NCI-H146 treated with DMSO at 0.1 percent for 48 hours (cell line): ENCODE measurements around the gene ASB2.

Experiments
- DNase-seq: peaks from one replicate; lab custom pipeline; 2025; ENCODE audit not compliant: unreplicated experiment; lab: John Stamatoyannopoulos, UW

ASB2 gene

DNA sequence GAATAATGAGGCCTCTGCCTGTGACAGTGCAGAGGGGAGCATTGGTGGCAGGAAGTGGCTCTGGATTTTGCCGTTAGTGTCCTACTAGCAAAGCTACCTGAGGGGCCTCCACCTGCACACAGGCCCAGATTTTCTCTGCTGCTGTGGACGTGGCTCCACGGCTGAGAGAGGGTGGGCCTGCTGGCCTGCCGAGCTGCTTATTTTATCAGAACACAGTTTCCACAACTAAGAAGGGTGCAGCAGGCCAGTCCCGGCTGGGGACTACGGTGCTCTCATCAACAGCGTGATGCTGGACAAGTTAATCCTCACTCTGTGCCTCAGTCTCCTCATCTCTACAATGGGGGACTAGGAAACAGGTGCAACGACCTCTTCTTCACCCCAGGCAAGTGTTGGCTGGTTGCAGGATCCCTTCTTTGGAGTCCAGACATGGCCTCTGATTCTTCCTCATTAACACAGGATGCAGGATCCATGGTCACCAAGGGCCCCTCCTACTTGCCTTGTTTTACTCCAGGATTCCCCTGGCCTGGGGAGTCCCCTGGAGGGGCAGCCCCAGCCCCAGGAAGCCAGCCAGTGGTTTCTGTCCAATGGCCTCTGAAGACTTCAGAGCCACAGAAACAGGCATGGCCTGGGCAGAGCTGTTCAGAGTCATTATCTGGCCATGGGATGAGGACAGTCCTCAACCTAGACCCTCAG, 45.9 kb downstream of the ASB2 start:
- DNase-seq: no peak

- no peak for DNase-seq
Observed at GRCh38 chr14:93929657-93930056, 46.7 kb downstream of the ASB2 start.

GRCh38 chr14:93929048-93929535, 47.3 kb downstream of the ASB2 start:
- DNase-seq: no peak

DNA sequence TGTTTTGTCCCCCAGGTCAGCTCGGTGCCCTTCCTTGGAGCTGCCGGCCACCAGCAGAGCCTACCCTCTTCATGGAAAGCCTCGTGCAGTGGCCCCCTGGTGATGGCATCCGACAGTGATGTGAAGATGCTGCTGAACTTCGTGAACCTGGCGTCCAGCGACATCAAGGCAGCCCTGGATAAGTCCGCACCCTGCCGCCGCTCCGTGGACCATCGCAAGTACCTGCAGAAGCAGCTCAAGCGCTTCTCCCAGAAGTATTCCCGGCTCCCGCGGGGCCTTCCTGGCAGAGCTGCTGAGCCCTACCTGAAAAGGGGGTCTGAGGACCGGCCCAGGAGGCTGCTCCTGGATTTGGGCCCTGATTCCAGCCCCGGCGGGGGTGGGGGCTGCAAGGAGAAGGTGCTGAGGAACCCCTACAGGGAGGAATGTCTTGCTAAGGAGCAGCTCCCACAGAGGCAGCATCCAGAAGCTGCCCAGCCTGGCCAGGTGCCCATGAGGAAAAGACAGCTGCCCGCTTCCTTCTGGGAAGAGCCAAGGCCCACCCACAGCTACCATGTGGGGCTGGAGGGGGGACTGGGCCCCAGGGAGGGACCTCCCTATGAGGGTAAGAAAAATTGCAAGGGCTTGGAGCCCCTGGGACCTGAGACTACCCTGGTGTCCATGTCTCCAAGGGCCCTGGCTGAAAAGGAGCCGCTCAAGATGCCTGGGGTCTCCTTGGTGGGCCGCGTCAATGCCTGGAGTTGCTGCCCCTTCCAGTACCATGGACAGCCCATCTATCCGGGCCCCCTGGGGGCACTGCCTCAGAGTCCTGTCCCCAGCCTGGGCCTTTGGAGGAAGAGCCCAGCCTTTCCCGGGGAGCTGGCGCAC, 48.0 kb downstream of the ASB2 start:
- no peak for DNase-seq

DNA sequence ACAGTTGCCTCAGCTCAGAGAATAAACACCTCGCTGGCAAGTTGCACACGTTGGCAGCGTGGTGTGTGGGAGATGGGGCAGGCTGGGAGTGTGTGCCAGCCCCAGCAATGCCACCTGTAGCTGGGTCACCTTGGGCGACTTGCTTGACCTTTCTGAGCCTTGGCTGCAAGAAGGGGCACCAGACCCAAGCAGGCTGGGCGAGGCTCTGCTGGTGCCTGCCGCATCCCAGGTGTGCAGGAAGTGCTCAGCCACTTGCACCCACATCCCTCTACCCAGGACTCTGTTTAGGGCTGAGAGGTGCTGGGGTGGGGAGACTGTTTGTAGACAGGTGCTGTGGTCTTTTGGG, 48.6 kb downstream of the ASB2 start:
- no peak for DNase-seq

DNA sequence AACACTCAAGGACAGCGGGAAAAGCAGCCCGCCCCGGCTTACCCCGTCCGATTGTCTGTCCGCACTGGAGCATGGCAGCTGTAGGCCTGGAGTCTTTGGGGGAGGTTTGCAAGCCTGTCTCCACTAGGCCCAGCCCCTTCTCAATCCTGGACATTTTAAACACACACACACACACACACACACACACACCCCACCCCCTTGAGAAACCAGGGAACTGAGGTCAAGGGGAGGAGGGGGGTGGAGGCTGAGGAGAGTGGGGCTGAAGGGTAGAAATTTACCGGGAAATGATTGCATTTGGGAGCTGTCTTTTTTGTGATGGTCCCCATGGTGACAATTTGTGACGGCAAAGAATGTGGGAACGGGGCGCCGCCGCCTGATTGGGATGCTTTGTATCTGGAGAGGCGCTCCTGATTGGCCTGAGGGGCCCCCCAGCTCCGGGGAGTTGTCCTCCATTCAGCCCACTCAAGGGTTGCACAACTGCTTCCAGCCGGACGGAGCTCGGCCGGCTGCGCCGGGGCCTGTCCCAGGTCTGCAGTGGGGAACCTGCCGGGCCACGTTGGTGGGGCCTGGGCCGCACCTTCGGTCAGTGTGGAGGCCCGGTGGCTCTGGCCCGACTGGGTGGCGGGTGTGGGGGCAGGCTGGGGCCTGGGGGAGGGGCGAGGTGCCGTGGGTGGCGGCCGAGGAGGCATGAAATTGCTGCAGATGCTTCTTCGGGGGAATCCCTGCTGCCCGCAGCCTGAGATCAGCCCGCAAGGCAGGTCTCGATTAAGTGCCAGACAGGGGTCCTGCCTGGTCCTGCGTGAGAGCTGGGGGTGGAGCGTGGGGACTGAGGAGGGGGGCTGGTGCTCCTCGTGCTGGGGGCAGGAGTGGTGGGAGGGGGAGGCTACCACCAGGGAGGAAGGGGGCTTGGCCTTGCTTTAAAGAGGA, 49.2 kb downstream of the ASB2 start, which contains the start of gene FAM181A:
TSS of gene FAM181A (plus strand) at position 472 of the 927 bp plus-strand sequence. CDS start 942 bp downstream, outside the sequence.
- DNase-seq: no peak

DNA sequence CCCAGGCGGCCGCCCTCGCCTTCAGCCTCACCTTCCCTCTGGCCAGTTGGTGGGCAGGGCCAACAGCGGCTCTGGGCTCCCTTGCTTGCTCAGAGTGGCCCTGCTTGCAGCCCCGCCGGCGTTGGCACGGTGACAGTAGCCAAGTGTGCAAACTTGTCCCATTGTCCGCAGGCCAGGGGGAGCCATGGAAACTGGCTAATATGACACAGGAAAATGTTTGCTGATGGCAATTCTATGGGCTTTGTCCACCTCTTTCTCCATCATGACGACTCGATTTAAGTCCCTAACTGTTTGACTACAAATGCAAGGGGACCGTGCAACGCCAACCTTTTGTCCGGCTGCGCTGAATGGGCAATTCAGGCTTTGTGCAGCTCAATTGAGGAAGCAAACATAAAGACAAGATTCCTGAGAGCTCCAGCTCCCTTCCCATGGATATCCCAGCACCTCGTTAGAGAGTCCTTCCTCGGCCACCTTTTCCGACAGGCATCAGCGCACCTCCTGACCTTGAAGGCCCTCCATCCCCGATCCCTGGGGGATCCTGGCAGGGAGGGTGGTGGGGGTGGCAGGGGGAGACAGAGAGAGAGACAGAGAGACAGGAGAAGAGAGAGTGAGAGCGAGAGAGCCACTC, 50.0 kb downstream of the ASB2 start:
- DNase-seq: peak; percentile 22

GRCh38 chr14:93925374-93925895, 50.9 kb downstream of the ASB2 start:
- DNase-seq: no peak

DNA sequence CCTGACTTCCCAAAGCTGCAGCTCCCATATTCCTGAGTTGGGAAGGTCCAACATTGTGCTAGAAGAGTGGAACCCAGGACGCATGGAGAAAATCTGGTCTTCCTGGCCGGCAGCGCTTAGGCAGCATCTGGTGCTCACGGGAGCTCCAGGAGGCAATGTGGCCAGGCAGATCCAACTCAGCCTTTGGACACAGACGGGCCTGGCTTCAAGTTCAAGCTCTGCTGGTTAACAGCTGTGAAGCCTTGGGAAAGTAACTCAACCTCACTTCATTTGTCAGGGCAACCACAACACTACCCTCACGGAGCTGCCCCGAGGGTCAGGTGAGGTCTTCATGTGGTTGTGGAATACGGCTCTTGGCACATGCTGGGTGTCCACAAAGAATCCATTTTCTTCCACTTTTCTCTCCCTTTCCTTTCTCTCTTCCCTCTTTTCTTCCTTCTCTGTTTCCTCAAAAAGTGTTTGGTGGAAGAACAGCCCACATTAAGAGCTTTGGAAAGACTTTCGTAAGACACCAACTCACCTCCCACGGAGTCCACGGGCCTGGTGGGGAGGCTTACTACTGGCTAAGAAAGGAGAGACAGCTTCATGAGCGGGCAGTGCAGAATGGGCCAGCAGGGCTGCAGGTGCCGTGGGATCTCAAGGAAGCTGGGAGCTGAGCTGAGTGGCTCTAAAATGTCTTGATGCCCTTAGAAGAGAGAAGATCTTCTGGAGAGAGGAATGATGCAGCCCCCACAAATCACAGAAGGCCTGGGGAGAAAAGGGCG, 51.6 kb downstream of the ASB2 start:
- DNase-seq: no peak

DNA sequence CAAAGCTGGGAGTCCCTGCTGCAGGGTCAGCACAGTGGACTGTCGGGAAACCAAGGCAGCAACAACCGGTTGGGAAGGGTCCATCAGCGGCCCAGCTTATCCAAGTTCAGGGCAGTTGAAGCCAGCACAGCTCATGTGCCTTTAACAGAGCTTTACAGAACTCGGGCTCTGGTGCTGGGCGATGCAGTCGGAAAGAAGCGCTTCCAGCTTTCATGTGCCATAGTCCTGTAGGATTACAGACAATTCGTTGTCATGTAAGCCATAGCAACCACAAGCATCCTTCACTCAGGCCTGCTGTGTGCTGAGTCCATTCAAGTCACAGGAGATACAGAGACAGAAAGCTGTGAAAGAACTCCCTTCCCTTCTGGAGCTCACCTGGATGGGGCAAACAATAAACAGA, 52.7 kb downstream of the ASB2 start:
- no peak for DNase-seq

DNA sequence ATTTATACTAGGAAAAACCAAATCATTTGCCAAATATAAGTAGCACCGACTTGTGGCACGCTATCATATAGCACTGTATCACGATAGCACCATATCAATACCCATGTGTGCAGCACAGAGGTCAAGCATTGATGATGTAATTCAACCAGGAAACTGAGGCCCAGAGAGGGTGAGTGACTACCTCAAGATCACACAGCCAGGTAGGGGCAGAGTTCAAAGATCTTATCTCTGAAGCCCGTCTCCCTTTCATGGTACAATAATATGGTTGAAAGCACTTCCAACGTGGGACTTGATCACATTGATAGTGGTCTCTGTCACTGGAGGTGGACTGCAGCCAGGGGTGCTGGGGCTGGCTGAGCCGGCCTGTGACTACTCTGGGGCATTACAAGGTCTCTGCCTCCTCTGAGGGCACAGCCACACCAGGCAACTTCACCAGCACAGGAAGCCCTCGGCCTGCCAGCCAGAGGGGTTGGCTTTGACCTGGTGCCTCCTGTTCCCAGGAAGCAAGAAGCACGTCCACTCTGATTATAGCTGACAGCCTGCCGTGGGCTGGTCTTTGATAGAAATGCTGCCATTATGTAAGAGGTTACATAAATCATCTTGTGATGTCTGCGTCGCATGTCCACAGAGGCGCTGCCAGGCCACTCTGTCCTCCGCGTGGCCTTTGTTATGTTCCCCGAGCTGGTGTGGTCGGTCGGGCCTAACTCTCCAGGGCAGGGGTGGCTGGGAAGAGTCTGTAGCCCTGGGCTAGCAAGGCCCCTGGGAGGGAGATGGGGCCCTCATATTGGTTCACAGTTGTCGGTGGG, 55.2 kb downstream of the ASB2 start:
- no peak for DNase-seq

- no peak for DNase-seq
Observed at GRCh38 chr14:93917141-93917540, 59.2 kb downstream of the ASB2 start.

GRCh38 chr14:93916498-93916897, 59.9 kb downstream of the ASB2 start:
- DNase-seq: no peak

DNA sequence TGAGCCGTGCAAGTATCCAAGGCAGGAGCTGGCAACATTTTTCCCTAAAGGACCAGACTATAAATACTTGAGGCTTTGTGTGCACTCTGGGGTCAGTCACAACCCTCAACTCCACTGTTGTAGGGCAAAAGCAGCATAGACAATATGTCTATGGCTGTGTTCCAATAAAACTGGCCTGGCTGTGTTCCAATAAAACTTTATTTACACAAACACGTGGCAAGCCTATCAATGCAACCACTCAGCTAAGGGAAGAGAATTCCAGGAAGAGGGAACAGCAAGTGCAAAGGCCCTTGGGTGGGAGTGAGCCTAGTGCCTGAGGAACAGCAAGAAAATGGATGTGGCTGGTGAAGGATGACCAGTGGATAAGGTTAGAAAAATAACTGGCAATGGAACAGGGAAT, 60.6 kb downstream of the ASB2 start:
- DNase-seq: no peak

DNA sequence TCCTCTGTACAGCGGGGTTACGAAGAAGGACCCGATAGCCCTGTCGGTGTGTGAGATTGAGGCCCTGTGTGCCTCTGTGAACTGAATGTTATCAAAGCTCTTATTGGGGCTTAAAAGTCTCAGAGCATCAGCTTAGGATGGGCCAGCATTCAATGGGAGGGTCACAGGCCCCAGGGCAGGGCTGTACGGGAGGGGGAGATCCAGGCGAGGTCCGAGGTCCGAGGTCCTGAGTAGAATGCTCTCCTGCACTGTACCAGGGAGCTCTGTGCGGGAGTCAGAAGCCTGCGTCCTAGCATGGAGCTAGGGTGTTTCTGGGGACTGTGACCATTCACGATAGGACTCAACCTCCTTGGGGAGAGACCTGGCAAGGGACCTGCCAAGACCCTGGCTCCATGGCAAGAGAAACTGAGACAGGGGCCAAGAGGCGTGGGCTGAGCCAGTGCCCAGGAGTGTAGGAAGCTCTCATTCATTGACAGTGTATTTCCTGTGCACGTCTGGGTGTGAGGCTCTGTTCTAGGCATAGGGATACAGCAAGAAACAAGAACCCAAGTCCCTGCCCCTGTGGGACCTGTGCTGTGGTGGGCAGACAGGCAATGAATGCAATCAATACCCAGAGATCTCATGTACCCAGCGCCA, 61.2 kb downstream of the ASB2 start:
- no peak for DNase-seq

DNA sequence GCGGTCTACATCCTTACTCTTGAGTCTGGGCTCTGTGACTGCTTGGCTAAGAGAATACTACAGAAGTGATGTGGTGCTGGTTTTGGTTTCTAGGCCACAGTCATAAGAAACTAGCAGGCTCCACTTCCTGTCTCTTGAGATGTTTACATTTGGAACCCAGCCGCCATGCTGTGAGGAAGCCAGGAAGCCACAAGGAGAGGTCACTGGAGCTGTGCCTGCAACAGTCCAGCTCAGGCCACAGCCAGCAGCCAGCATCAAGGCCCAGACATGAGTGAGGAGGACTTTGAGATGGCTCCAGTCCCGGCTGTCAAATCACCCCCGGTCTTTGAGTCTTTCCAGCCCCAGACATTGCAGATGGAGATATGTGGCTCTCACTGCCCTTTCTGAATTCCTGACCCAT, 62.1 kb downstream of the ASB2 start:
- no peak for DNase-seq

DNA sequence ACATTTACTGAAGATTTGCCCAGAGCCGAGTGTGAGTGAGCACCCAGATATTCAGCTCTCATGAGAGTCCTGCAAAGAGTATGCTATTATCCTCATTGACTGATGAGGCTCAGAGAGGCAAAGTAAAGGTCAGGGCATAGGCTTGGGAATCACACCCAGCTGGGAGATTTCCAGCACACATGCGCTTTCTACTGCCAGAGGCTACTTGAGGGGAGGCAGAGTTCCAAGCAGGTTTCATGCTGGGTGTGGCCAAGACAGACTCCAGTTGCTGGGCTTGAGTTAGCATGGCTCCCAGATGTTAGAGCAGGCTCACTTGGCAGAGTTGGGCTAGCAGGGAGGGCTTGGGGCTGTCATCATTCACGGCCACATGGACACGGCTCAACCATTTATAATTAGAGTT, 63.6 kb downstream of the ASB2 start:
- no peak for DNase-seq

DNA sequence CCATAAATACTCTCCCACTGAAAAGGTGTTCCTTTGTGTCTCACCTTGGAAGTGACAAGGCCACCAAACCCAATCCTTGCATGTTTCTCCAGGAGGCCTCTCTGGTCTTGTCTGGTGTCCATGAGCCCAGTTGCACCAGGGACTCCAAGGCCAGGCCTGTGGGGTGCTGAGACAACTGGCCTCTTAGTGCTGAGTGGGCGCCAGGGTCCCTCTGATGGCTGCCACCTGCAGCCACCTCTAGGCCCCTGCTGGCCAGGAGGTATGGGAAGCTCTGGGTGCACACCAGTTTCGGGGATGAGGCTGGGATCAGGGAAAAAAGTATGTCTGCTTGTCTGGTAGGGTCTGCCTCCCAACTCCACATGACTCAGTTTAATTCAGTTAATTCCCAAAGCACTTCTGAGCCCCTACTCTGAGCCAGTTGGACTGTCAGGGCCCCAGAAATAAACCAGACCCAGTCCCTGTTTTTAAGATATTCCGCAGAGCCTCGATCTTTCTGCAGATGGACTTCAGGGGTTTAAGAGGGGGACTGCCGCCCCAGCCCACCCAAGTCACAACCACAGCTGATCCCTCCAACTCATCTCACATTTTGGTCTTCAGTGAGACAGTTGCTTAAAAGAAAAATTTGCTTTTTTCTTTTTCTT, 64.3 kb downstream of the ASB2 start:
- no peak for DNase-seq
